Measurements from ENCODE around the gene ARHGAP44.

The ARHGAP44 gene

DNA sequence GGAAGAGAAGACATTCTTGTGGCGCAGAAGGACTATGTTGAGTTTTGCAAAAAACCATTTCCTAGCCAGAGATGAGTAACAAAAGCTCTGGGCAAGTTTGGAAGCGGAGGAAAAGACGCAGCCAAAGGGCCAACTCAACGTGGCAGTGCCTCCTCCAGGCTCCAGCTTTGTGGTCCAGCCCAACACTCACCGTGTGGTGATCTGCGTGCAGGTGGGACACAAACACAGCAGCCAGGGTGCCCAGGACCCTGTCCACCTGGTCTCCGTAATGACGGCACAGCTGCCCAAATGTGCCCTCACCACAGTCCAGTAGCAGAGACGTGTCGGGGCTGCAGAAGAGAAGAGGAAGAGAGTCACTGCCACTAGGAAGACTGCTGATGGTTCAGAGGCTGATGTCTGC lies 207.1 kb downstream of the ARHGAP44 start:
- no peak for DNase-seq

DNA sequence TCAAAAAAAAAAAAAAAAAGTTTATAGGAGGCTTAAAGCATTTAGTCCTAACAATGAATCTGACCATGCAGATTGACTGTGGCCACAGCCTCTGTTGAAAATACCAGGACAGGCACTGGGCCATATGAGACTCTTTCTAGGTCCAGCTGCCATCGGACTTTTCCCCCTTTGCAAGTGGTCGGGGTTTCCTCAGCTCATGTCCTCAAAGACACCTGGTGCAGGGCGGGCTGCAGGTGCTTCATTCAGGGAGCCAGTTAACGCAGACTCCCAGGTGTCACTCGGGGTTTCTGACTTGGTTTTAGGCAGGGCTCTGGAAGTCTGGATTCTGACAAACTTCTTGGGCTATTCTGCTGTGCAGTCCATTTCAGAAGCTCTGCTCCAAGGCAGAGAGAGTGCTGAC lies 207.6 kb downstream of the ARHGAP44 start:
- no peak for DNase-seq

DNA sequence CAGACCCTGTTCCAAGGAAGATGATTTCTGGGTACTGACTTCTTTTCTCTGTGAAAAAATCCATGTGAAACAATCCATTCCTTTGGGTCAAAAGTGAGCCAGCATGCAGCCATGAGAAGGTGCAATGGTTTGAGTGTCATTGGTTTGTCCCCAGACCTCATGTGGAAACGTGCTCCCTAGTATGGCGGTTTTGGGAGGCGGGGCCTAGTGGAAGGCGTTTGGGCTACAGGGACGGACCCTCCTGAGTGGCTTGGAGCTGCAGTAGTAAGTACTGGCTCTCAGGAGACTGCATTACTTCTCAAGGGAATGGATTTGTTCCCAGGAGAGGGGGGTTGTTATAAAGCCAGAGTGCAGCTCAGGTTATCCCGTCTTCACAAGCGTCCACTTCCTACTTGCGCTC lies 209.2 kb downstream of the ARHGAP44 start:
- DNase-seq: no peak

DNA sequence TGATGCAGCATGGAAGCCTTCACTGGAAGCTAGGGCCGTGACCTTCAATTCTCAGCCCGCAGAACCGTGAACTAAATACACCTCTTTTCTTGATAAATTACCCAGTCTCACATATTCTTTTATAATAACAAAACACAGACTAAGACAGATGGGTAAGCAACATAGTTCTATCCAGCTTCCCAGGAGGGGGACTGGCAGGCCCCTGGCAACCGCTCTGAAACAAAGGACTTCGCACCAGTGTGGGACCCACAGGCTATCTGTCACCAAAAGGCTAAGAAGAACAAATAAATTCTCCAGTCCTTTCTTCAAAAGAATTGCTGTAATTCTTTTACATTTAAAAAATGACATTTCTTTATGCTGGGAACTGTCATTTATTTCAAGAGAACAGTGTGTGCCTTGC lies 209.6 kb downstream of the ARHGAP44 start:
- DNase-seq: no peak

DNA sequence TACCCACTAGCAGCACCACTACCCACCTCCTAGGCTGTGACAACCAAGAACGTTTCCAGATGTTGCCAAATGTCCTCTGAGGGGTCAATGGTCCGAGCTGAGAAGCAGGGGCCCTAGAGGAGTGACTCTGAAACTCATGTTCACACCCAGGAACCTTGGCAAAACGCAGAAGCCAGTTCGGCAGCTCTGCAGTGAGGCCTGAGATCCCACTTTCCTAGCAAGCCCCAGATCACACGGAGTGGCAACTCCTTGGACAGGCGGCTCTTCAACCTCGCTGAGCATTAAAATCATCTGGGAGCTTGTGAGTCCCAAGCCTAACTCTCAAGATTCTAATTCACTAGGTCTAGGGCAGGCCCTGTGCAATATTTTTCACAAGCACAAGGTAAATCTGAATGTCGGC lies 211.3 kb downstream of the ARHGAP44 start:
- no peak for DNase-seq

DNA sequence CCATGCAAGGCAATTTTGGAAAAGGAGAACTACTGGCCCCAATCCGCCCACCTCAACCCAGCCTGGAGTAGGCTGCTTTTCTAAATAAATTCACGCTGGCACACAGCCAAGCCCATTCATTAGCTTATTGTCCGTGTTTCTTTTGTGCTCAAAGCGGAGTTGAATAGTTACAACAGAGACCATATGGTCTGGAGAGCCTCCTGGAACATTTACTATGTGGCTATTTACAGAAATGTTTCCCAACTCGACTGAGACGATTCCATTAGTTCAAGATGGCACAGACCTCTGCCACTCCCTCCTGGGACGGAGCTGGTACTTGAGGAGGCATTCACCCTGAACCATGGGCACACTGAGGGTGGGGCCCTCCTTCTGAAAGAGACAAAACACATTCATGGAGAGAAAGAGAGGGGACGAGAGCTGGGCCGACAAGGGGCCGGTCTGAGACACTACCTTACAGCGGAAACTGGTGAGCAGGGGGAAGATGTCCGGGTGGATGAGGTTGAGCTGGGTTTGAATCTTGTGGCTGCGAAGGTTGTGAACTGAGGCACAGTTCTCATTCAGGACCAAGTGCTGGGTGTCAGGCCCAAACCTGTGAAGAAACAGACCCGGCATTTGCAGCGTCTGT lies 212.8 kb downstream of the ARHGAP44 start:
- no peak for DNase-seq

DNA sequence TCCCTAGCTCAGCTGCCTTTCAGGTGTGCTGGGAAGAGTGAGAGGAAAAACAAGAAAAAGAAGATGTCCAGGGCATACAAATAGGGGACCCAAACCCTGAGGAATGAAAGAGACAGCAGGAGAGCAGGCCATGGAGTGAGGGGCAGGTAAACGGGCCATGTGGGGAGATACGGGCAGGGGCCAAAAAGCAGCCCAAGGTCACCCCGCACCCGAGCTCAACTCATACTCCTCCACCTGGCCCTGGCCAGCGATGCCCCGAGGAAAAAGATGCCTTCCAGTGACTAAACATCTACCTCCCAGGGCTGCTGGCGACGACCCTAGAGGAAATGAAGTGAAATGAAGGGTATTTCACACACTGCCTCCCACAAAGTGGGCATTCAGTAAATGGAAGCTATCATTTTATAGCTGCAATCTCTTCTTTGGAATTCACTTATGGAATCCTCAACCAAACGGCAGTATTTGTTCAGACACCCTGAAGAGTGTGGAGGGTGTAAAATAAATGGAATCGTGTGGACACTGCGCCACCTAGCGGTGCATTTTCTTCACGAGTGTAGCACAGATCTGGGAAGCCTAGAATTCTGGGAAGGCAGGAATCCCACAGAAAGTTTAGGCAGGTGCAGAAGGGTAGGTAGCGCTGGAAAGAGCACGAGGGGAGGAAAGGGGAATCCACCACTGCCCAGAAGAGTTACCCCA lies 213.6 kb downstream of the ARHGAP44 start:
- peak; percentile 27 to 29 for DNase-seq

DNA sequence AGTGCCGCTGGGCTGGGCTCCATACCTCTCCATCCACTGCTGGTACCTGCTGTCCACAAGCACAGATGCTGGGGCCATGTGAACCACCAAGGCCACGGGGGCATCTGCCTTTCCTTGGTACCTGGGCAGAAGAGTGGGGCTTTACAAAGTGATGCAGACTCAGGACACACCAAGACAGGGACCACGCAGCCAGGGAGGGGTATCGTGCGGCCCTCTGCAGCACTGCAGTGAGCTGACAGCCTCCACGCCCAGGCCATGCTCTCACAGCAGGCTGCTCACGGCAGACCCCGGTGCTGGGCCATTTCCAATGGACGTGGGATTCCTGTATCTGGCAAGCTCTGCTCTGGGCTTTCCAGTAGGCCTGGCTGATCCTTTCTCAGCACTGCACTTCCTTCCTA lies 214.2 kb downstream of the ARHGAP44 start:
- no peak for DNase-seq

DNA sequence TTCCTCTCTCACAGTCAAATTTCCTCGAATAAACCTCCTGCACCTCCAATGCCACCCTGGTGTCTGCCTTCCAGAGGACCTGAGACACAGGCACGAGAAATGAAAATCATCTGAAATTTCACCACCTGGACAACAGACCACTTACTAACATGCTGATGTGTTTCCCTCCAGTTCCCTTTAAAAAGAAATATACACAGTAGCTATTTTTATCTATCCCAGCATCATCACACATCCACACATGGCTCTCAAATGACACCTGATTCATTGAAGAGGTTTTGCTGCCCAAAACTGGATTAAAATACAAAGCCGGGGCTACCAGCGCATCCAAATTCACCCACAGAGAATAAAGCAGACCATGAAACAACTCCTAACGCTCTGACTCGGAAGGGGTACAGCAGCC lies 214.6 kb downstream of the ARHGAP44 start:
- DNase-seq: no peak

DNA sequence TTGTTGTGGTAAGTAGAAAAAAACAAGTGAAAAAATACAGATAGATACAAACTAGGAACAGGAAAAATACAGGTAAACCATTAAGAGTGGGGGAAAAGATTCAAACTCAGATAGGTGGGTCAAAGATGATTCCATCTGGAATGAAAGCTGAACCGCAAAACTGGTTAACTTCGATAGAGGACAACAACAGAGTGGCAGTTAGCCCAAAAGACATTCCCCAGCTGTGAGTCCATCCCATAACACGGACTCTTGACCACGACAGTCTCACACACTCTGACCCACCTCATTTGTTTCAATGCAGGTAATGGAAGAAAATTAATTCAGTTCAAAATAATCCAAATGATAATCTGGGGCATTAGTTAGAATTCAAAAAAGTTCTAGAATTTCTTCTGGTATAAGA lies 215.0 kb downstream of the ARHGAP44 start:
- DNase-seq: no peak

DNA sequence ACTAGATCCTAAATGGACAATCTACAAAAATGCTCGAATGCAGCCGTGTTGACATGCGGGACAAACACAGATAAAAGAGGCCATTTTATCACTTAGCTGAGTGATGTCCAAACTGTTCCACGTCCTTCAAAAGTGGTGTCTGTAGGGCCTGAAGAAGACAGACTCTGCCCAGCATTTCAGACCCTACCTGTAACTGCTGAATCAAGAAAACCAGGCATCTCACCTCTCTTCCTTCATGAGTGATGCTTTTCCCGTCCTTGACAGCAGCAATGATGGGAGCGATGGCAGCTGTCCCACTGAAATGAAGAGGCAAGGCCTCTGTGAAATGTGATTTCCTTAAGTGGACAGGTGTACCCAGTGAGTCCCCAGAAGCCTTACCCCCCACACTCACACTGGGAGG lies 216.2 kb downstream of the ARHGAP44 start:
- no peak for DNase-seq

DNA sequence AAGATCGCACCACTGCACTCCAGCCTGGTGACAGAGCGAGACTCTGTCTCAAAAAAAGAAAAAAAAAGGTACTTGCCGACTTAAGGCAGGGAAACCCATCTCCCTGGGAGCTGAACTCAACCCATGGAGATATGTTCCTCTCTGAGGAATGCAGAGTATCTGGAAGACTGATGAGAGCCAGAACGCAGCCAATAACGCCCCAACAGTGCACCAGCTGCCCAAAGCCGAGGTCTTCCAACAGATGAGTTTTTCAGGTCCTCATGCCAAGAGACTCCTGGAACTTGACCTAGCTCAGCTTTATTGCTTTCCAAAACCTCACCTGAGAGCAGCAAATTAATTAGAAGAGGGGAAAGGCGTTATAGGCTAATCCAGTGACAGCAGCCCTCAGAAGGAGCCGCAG lies 219.2 kb downstream of the ARHGAP44 start:
- no peak for DNase-seq

DNA sequence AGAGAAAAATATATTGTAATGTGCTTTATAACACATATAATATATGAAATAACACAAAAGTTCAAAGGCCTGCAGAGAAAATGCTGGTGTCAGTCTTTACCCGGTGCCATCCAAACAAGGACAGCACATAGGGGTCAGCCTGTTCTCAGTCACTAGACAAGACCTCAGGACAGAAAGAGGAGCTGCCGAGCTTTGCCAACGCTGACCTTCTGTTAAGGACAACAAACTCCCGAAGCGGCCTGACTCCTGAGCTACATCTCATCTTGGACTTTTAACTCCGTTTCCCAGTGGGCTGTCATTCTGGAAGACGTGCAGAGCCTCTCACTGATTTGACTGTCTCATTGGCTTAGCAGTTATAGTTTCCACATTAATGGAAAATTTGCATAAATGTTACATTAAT lies 221.7 kb downstream of the ARHGAP44 start:
- DNase-seq: no peak

DNA sequence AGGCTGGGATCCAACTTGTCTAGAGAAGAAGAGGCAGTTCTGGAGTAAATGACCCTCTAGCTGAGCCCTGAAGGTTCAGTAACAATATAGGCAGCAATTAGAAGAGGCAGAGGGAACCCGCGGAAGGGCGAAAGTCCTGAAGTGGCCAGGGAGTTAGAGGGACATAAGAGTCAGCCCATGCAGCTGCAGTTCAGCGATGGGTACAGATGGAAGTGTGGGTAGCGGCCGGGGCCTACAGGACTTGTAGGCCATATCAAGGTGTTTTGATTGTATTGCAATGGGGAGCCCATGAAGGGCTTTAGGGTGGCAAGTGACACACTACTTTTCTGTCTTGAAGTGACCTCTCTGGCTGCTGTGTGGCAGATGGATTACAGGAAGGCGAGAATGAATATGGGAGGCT lies 225.5 kb downstream of the ARHGAP44 start:
- no peak for DNase-seq

DNA sequence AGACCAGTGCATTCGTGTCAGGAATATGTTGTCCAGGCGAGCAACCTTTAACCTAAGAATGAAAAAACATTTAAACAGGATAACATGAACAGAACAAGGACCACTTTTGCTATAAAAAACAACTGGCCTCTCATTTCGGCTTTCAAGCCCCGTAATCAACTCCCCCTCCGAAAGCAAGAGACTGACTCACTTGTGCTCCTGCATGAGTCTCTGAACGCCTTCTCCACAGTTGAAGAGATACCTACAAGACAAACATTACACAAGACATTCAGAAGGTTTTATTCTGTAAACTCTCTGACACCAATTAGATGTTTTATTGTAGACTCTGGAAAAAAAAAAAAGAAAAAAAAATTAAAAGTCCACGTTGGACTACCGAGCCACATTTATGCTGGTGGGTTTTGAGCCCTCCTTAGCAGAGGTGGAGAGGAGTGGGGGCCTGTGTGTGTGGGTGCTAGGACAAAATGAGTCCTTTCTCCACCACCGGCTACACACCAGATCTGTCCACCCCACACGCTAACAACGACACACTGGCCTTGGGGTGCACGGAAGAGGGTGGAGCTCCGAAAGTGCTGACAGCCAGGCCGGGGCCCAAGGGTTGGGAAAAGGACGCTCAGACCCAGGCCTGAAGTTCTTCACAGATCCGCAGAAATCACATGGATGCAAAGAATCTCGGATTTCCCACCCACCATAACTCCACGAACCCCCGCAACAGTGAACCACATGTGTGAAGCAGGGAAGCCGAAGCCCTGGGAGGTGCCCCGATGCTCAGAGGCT lies 227.8 kb downstream of the ARHGAP44 start:
- no peak for DNase-seq

DNA sequence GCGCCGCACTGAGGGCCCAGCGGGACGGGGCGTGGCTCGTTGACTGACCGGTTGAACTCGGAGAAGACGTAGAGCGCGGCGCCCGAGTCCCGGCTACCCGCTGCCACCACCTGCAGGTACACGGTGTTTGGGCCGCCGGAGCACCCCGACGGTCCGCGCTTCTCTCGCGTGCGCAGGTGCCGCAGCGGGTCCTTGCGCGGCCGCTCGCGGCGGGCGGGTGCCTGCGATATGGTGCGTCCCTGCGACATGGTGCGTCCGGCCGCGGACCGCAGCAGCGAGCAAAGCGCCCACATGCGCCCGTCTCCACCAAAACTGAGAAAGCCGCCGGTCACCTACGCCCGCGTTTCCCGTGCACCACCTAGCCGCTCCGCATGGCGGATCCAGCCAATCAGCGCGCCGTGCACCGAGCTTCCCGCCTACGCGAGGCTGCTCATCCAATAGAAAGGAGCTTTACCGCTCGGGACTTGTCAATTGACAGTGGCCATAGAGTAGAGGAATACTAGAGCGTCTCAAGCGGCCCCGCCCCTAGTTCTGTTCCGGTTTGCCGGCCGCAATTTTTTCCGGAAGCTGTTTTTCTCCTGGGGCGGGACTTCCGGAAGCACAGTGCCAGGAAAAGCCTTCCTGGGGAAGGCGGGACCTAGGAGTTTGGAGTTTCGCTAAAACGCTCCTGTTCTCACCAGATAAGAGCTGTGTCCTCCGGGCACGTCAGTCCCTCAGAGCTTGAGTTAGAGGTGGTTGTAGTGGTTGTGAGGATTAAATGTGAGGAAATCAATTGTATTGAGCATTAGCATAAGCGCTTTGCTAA lies 228.6 kb downstream of the ARHGAP44 start, which contains the start of gene ELAC2:
Gene ELAC2, minus strand, starts transcription at position 373 of the 805 bp plus-strand sequence. Its CDS starts 80 bp downstream, at position 293.
- DNase-seq: peak; percentile 95 to 96

DNA sequence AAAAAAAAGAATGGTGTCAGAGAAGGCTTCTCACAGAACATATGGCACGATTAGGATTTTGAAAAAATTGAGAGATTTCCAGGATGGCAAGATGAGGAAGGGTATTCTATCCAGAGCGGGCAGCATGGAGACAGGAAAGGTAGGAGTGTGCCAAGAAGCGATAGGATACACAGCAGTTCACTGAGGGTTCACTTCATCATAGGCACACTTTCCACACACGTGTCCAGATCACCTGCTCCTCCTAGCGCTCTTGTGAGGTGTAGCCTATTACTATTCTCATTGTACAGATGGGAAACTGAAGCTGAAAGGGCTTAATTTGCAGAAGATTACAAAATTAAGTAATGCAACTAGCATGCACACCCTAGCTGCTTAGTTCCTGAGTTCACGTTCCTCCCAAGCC lies 234.7 kb downstream of the ARHGAP44 start:
- no peak for DNase-seq

DNA sequence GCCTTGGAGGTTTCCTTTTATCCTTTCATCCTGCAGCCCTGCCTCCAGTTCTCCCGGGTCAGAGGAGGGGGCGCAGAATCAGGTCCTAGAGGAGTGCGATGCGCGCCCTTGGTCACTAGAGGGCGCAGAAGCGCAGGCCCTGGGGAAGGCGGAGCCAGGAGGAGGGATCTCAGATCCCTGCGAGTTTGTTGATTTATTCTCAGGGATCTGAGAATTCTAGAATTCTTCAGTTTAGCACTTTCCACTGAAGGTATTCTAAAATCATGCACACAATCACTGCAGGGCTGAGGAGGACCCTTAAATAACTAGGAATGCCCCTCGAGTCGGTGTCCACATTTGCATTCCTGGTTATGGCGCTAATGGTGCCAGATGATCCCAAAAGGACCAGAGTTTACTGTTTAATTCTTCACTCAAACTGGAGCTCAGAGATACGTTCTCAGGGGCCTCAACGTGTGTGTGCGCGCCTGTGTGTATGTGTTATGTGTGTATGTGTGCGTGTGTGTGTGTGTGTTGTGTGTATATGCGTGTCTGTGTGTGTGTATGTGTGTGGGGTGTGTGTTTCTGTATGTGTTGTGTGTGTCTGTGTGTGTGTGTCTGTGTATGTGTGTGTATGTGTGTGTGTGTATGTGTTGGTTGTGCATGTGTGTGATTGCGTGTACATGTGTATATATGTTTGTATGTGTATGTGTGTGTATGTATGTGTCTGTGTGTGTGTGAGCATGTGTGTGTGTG lies 235.4 kb downstream of the ARHGAP44 start:
- DNase-seq: peak; percentile 29 to 48

DNA sequence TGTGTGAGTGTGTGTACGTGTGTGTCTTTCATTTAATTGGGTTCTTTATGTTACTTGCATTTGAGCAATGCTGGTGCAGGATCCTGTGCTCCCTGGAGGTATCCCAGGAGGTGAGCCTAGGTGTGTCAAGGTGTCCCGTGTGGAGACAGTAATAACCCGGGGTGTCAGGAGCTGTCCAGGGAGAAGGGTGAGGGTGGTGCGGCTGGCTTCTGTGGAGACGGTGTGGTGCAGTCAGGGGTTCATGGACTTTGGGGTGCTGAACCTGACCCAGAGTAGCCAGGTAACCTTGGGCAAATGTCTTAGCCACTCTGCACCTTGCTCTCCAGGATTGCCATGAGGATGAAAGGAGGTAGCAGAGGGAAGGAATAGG lies 235.9 kb downstream of the ARHGAP44 start:
- DNase-seq: no peak

DNA sequence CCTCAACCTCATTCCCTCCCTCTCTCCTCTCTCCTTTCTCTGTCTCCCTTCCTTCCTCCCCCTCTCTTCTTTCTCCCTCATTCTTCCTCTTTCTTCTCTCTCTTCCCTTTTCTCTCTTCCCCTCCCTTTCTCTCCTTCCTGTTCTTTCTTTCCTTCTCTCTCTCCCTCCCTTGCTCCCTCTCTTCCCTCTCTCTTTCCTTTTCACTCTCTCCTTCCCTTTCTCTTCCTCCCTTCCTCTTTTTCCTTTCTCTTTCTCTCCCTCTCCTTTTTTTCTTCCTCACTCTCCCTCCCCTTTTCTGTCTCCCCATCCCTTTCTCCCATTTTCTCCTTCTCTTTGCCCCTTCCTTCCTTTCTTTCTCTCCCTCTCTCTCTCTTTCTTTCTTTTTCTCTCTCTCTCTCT lies 236.4 kb downstream of the ARHGAP44 start:
- DNase-seq: no peak

DNA sequence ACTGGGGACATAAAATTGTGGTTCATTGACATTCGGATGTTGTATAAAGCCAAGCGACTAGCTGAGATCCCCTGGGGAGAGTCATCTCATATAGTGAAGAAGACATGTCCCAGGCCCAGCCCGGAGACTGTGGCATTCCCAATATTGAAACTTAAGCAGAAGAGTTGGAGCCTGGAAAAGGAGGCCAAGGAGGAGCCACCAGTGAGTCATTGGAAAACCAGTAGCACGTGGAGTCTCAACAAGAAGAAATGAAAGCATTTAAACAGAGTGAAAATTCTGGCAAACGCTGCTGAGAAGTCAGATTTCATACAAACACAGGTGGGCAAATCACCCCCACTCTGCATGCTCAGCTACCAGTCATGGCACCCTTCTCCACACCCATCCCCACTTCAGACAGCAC lies 237.9 kb downstream of the ARHGAP44 start:
- DNase-seq: no peak

DNA sequence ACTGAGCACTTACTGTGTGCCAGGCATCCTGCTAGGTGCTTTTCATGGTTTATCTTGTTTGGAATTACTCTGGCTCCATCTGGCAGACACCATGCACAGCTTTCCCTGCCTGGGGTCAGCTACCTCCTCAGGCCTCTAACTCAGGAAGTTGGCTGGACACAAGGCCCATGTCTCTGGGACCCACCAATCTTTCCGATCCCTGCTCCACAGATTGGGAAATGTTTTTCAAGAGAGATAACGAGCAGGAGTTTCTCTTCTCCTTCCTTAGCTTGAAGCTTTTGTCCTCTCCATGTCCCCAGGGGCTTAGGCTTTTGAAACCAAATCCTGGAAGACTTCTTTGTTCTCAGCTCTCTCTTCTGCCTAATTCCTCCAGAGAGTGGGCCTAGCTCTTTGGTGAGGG lies 240.0 kb downstream of the ARHGAP44 start:
- DNase-seq: no peak

DNA sequence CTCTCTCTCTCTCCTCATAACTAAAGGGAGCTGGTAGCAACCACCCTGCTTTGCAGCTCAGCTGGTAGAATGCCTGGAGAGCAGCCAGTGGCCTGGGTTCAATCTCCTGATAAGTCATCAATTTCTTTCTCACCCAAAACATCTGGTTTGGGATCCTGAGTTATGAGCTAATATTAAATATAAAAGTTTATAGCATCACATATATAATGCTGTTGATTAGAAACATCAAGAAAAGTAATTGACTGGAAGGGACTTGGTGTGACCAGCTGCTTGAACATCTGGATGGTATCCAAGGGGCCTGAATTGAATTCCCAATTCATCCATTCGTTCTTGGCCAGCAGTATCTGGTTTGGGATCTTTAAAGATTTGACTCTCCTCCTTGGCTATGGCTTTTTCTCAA lies 240.8 kb downstream of the ARHGAP44 start:
- no peak for DNase-seq
